IMR-90 (cell line): ENCODE measurements around the gene PCDHGA5. TPM values are rescaled to one million over a fixed set of nuclear protein-coding genes. Genes with fewer than 3 reads are reported as not detected.
A peak's percentile ranks its signal among the peaks of the same experiment; 100 is the strongest.

Experiments
- ATAC-seq: fragments of 200-7000 bp; cut with Tn5 transposase; 2 replicates; pipeline ENCODE4 v1.9.1; 2020; ENCODE audit warnings: low read depth, mild to moderate bottlenecking, moderate library complexity
- BruUV-seq: library from RNA; stranded (reverse); fragments of 400-500 nt; replicated peaks from 2 replicates; lab custom pipeline; 2021; lab: Mats Ljungman, UMichigan
- CTCF ChIA-PET: fragments of 300-600 bp; formaldehyde crosslinking; extraction: SDS; loops from one replicate; lab custom pipeline; 2021; ENCODE audit warnings: antibody characterized with exemption; lab: Yijun Ruan, JAX
- POLR2A ChIA-PET: fragments of 300-600 bp; sonication (Branson Sonifier 250); formaldehyde crosslinking; loops from one replicate; lab custom pipeline; 2022; ENCODE audit warnings: antibody characterized with exemption; ENCODE audit not compliant: unreplicated experiment; lab: Charles Lee
- DNase-seq: peaks from one replicate; pipeline ENCODE4 v3.0.0; 2013
- H2AFZ ChIP-seq: replicated peaks from 2 replicates; pipeline ENCODE3; 2013; ENCODE audit warnings: low read length, mild to moderate bottlenecking; ENCODE audit not compliant: poor library complexity
- H2AK5ac ChIP-seq: 2 replicates; pipeline ENCODE4 v1.6.1; 2013; ENCODE audit warnings: low read depth, low read length, inconsistent platforms
- H2AK9ac ChIP-seq: replicated peaks from 2 replicates; pipeline ENCODE3; 2013; ENCODE audit warnings: mild to moderate bottlenecking, low read depth, low read length, moderate library complexity; ENCODE audit not compliant: poor library complexity
- H2BK120ac ChIP-seq: 2 replicates; pipeline ENCODE4 v1.6.1; 2013; ENCODE audit warnings: low read depth, low read length, inconsistent platforms
- H2BK15ac ChIP-seq: 3 replicates; pipeline ENCODE4 v1.6.1; 2013; ENCODE audit warnings: low read depth, low read length, inconsistent platforms
- H2BK20ac ChIP-seq: 2 replicates; pipeline ENCODE4 v1.6.1; 2013; ENCODE audit warnings: low read depth, mild to moderate bottlenecking, inconsistent platforms, low read length, moderate library complexity
- H2BK5ac ChIP-seq: 2 replicates; pipeline ENCODE4 v1.6.1; 2013; ENCODE audit warnings: mild to moderate bottlenecking, low read depth, low read length, inconsistent platforms; ENCODE audit not compliant: poor library complexity, severe bottlenecking
- H3K14ac ChIP-seq: replicated peaks from 2 replicates; pipeline ENCODE4 v1.6.1; 2013; ENCODE audit warnings: low read depth, low read length, inconsistent platforms
- H3K18ac ChIP-seq: 2 replicates; pipeline ENCODE4 v1.6.1; 2013; ENCODE audit warnings: low read depth, low read length, control low read depth
- H3K23ac ChIP-seq: 2 replicates; pipeline ENCODE4 v1.6.1; 2013; ENCODE audit warnings: low read depth, low read length, inconsistent platforms
- H3K27ac ChIP-seq: 2 replicates; pipeline ENCODE4 v1.5.1; 2013; ENCODE audit warnings: mild to moderate bottlenecking, control low read depth, low read length; ENCODE audit not compliant: insufficient read depth
- H3K27me3 ChIP-seq: 2 replicates; pipeline ENCODE4 v1.6.1; 2013; ENCODE audit warnings: low read length; ENCODE audit not compliant: control insufficient read depth, insufficient read depth
- H3K36me3 ChIP-seq: 2 replicates; pipeline ENCODE4 v1.6.1; 2013; ENCODE audit warnings: low read length, mixed read lengths; ENCODE audit not compliant: control insufficient read depth, insufficient read depth
- H3K4ac ChIP-seq: 2 replicates; pipeline ENCODE4 v1.6.1; 2013; ENCODE audit warnings: low read depth, low read length, inconsistent platforms
- H3K4me1 ChIP-seq: 2 replicates; pipeline ENCODE4 v1.6.1; 2013; ENCODE audit warnings: low read length, mixed read lengths; ENCODE audit not compliant: control insufficient read depth, insufficient read depth
- H3K4me2 ChIP-seq: 2 replicates; pipeline ENCODE4 v1.6.1; 2013; ENCODE audit warnings: low read depth, mild to moderate bottlenecking, control low read depth, low read length, moderate library complexity
- H3K4me3 ChIP-seq: 2 replicates; pipeline ENCODE4 v1.5.1; 2013; ENCODE audit warnings: low read depth, mild to moderate bottlenecking, control low read depth, low read length, moderate library complexity; ENCODE audit not compliant: insufficient read depth
- H3K56ac ChIP-seq: 2 replicates; pipeline ENCODE4 v1.6.1; 2013; ENCODE audit warnings: low read length, inconsistent platforms; ENCODE audit not compliant: insufficient read depth; ENCODE audit errors: extremely low read depth
- H3K79me1 ChIP-seq, 2 experiments: 2 replicates each; pipeline ENCODE4 v1.6.1; 2013; ENCODE audit warnings: low read length in 2 of 2, inconsistent platforms in 1 of 2, low read depth in 1 of 2
- H3K9ac ChIP-seq: 2 replicates; pipeline ENCODE4 v1.6.1; 2013; ENCODE audit warnings: low read depth, low read length, control low read depth
- H3K9me1 ChIP-seq: 2 replicates; pipeline ENCODE4 v1.6.1; 2013; ENCODE audit warnings: low read length, inconsistent platforms; ENCODE audit not compliant: insufficient read depth
- H3K9me3 ChIP-seq: 2 replicates; pipeline ENCODE4 v1.6.1; 2013; ENCODE audit warnings: low read length; ENCODE audit not compliant: control insufficient read depth, insufficient read depth
- H4K20me1 ChIP-seq: 2 replicates; pipeline ENCODE4 v1.6.1; 2013; ENCODE audit warnings: low read length, inconsistent platforms; ENCODE audit not compliant: insufficient read depth
- H4K5ac ChIP-seq: 2 replicates; pipeline ENCODE4 v1.6.1; 2013; ENCODE audit warnings: mild to moderate bottlenecking, low read depth, low read length, control low read depth
- H4K8ac ChIP-seq, 2 experiments: 2 replicates each; pipeline ENCODE4 v1.6.1; 2013; ENCODE audit warnings: low read depth in 2 of 2, low read length in 2 of 2, control low read depth in 1 of 2, inconsistent platforms in 1 of 2
- H4K91ac ChIP-seq: 2 replicates; pipeline ENCODE4 v1.6.1; 2013; ENCODE audit warnings: low read depth, low read length, inconsistent platforms; ENCODE audit not compliant: insufficient read depth
- BHLHE40 ChIP-seq: fragments of 150-350 bp; IDR thresholded peaks from 2 replicates; pipeline ENCODE4 v1.6.1; 2016; ENCODE audit warnings: mild to moderate bottlenecking, low read depth, low read length
- CEBPB ChIP-seq: IDR thresholded peaks from 2 replicates; pipeline ENCODE4 v1.6.1; 2012; ENCODE audit warnings: low read depth, low read length, improper control_type of control experiment
- CHD1 ChIP-seq: IDR thresholded peaks from 2 replicates; pipeline ENCODE4 v1.6.1; 2012; ENCODE audit warnings: low read depth, low read length, improper control_type of control experiment
- CTCF ChIP-seq: conservative IDR thresholded peaks from 2 replicates; pipeline ENCODE4 v1.5.1; 2012; ENCODE audit warnings: mild to moderate bottlenecking, low read depth, low read length, improper control_type of control experiment
- ELK1 ChIP-seq: fragments of 150-350 bp; IDR thresholded peaks from 2 replicates; pipeline ENCODE4 v1.6.1; 2016; ENCODE audit warnings: low read depth, mild to moderate bottlenecking, low read length, moderate library complexity, borderline replicate concordance
- FOS ChIP-seq: fragments of 150-350 bp; IDR thresholded peaks from 2 replicates; pipeline ENCODE4 v1.6.1; 2016; ENCODE audit warnings: low read depth, low read length
- MAFK ChIP-seq: IDR thresholded peaks from 2 replicates; pipeline ENCODE4 v1.6.1; 2012; ENCODE audit warnings: low read depth, low read length, improper control_type of control experiment
- MAZ ChIP-seq: IDR thresholded peaks from 2 replicates; pipeline ENCODE4 v1.6.1; 2012; ENCODE audit warnings: low read depth, mild to moderate bottlenecking, low read length, improper control_type of control experiment, moderate library complexity, borderline replicate concordance
- MXI1 ChIP-seq: IDR thresholded peaks from 2 replicates; pipeline ENCODE4 v1.6.1; 2012; ENCODE audit warnings: low read depth, mild to moderate bottlenecking, low read length, moderate library complexity, borderline replicate concordance
- NFE2L2 ChIP-seq: fragments of 150-350 bp; IDR thresholded peaks from 2 replicates; pipeline ENCODE4 v1.6.1; 2016; ENCODE audit warnings: low read depth, mild to moderate bottlenecking, low read length
- POLR2A ChIP-seq: IDR thresholded peaks from 2 replicates; pipeline ENCODE4 v1.6.1; 2012; ENCODE audit warnings: mild to moderate bottlenecking, low read depth, low read length
- RAD21 ChIP-seq: IDR thresholded peaks from 2 replicates; pipeline ENCODE4 v1.6.1; 2012; ENCODE audit warnings: low read length, improper control_type of control experiment
- RCOR1 ChIP-seq: IDR thresholded peaks from 2 replicates; pipeline ENCODE4 v1.6.1; 2012; ENCODE audit warnings: mild to moderate bottlenecking, low read length, improper control_type of control experiment; ENCODE audit not compliant: insufficient replicate concordance
- RFX5 ChIP-seq: IDR thresholded peaks from 2 replicates; pipeline ENCODE4 v1.8.0; 2012; ENCODE audit warnings: low read depth, mild to moderate bottlenecking, low read length, moderate library complexity
- SMC3 ChIP-seq: fragments of 150-350 bp; IDR thresholded peaks from 2 replicates; pipeline ENCODE4 v1.6.1; 2016; ENCODE audit warnings: low read depth, mild to moderate bottlenecking, antibody characterized with exemption, low read length, moderate library complexity
- USF2 ChIP-seq: fragments of 150-350 bp; IDR thresholded peaks from 2 replicates; pipeline ENCODE4 v1.6.1; 2017; ENCODE audit warnings: mild to moderate bottlenecking, antibody characterized with exemption, low read length, low read depth
- WGBS, 2 experiments: methylation state at CpG; one replicate each; pipeline versions ENCODE4 v1.1.5 to v1.1.7; 2013; ENCODE audit warnings: missing lambda C conversion rate in 2 of 2; ENCODE audit not compliant: insufficient read length in 1 of 2; ENCODE audit errors: extremely low coverage in 2 of 2; 5-methylcytosine and 5-hydroxymethylcytosine counted together
- dilution Hi-C: fragments of 300-500 bp; cut with HindIII; formaldehyde crosslinking; loops from one replicate; pipeline ENCODE4 v1.14.3; 2018; ENCODE audit warnings: low sequenced_read_pairs; ENCODE audit not compliant: unreplicated experiment
- in situ Hi-C: fragments of 300-500 bp; cut with MboI; formaldehyde crosslinking; loops from 3 replicates; pipeline ENCODE4 v1.14.3; 2019; ENCODE audit warnings: low sequenced_read_pairs, inconsistent platforms, mixed read lengths
- intact Hi-C: fragments of 100-400 bp; cut with micrococcal nuclease; formaldehyde crosslinking; loops from 2 replicates; pipeline ENCODE4 v1.10.0; 2022
- polyA plus RNA-seq, 3 experiments: library from polyadenylated mRNA; depleted of rRNA; stranded (reverse); fragments of >200 nt; gene quantifications; 2 replicates each; pipeline ENCODE4 v1.2.3, GENCODE V29; 2012; ENCODE audit warnings: low replicate concordance in 1 of 3
- total RNA-seq: library from RNA; depleted of rRNA; stranded (reverse); fragments of >200 nt; gene quantifications from 2 replicates; pipeline ENCODE4 v1.2.3, GENCODE V29; 2012

PCDHGA5 gene
- total and polyA plus RNA-seq, 2 of the 4 experiments (the other 2 are of a cell fraction): 1.3 to 2.0 TPM

DNA sequence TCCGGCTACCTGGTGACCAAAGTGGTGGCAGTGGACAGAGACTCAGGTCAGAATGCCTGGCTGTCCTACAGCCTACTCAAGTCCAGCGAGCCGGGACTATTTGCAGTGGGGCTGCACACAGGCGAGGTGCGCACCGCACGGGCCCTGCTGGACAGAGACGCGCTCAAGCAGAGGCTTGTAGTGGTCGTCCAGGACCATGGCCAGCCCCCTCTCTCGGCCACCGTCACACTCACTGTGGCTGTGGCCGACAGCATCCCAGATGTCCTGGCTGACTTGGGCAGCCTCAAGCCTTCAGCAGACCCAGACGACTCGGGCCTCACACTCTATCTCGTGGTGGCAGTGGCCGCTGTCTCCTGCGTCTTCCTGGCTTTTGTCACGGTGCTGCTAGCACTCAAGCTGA lies 7.0 kb upstream of the PCDHGA5 start:
- Histone ChIP-seq H4K91ac (no peak overlapping the region), H3K4me1 (no peaks in the 10 kb centered on the region), H4K8ac (no peak overlapping the region), H4K20me1 (no peaks in the 10 kb centered on the region), H2AK9ac (no peak overlapping the region), H3K18ac (no peak overlapping the region), H3K56ac (no peak overlapping the region), H3K9ac (no peak overlapping the region), H2AFZ (peak overlapping the region; percentile 28), H2BK5ac (no peak overlapping the region), H3K4me2 (no peak overlapping the region), H2BK120ac (no peak overlapping the region), H2BK15ac (no peak overlapping the region), H2AK5ac (no peak overlapping the region), H3K27me3 (no peaks in the 10 kb centered on the region), H3K23ac (no peak overlapping the region), H3K36me3 (peaks cover 5% of the 10 kb centered on the region; the same call in 1 of the 2 replicates), H3K14ac (no peak overlapping the region; the same call in 1 of the 2 replicates), H3K9me3 (peaks cover 59% of the 10 kb centered on the region), H3K4me3 (no peak overlapping the region), H3K79me1 (no peaks in the 10 kb centered on the region), H3K9me1 (no peaks in the 10 kb centered on the region), H3K27ac (no peak overlapping the region), H2BK20ac (no peak overlapping the region), H3K4ac (no peak overlapping the region), H4K5ac (no peak overlapping the region)
- ChIA-PET CTCF (no interaction called here), POLR2A (no interaction called here)
- ATAC-seq: no peak
- in situ Hi-C loops: no loop called here
- WGBS, 2 experiments: 64% methylated on average over 13 of the region's 19 CpGs; no CpG with 5 or more reads in 1 of the 2 experiments
- dilution Hi-C loops: no loop called here
- no peak for DNase-seq
- BruUV-seq: no TSS peak
- TF ChIP-seq RAD21: no peak
- no peak for TF ChIP-seq POLR2A
- no peak for TF ChIP-seq FOS
- TF ChIP-seq CEBPB: no peak
- no peak for TF ChIP-seq MXI1
- no peak for TF ChIP-seq USF2
- TF ChIP-seq RCOR1: no peak
- no peak for TF ChIP-seq RFX5
- TF ChIP-seq NFE2L2: no peak
- TF ChIP-seq BHLHE40: no peak
- TF ChIP-seq MAFK: no peak
- TF ChIP-seq CHD1: no peak
- no peak for TF ChIP-seq MAZ
- TF ChIP-seq ELK1: no peak
- TF ChIP-seq CTCF: no peak
- no peak for TF ChIP-seq SMC3
- intact Hi-C loops: no loop called here
